ENCODE measurements around the gene ACTG2.
"Not testable (repeated sequence)": the region's sequence is repeated elsewhere in the genome, so short reads cannot be mapped to it uniquely, and the experiment has no call there.

GRCh38 chr2:73940066-73940465, 47.3 kb downstream of the ACTG2 start:
- TF ChIP-seq CTCF, EZH2phosphoT487 (IDR thresholded peaks at IDR 0.05): not testable (repeated sequence)
